RWPE2 (cell line): Measurements from ENCODE around the gene TLL2.

Experiments
- ATAC-seq: fragments of 200-7000 bp; cut with Tn5 transposase; 3 replicates; pipeline ENCODE4 v1.9.1; 2021; ENCODE audit warnings: low read depth
- DNase-seq: peaks from one replicate; pipeline ENCODE4 v3.0.0-alpha.2; 2020; ENCODE audit warnings: low spot score
- H3K27ac ChIP-seq: fragments of 450-650 bp; 2 replicates; pipeline ENCODE4 v1.5.1; 2017; ENCODE audit warnings: mild to moderate bottlenecking; ENCODE audit not compliant: poor library complexity, severe bottlenecking
- H3K27me3 ChIP-seq: fragments of 250-450 bp; sonication (Bioruptor Pico); 2 replicates; pipeline ENCODE4 v1.5.1; 2021; ENCODE audit warnings: mild to moderate bottlenecking, moderate library complexity; ENCODE audit not compliant: insufficient read depth, poor library complexity, severe bottlenecking
- H3K36me3 ChIP-seq: fragments of 250-450 bp; sonication (Bioruptor Pico); 2 replicates; pipeline ENCODE4 v1.5.1; 2020; ENCODE audit warnings: low read depth, mild to moderate bottlenecking, moderate library complexity
- H3K4me1 ChIP-seq: fragments of 250-450 bp; sonication (Bioruptor Pico); 2 replicates; pipeline ENCODE4 v1.5.1; 2021; ENCODE audit warnings: mild to moderate bottlenecking, moderate library complexity; ENCODE audit not compliant: insufficient read depth, poor library complexity, severe bottlenecking
- H3K4me3 ChIP-seq: fragments of 250-450 bp; sonication (Bioruptor Pico); 2 replicates; pipeline ENCODE4 v1.5.1; 2021; ENCODE audit warnings: mild to moderate bottlenecking, moderate library complexity; ENCODE audit not compliant: severe bottlenecking
- H3K9me3 ChIP-seq: fragments of 250-450 bp; sonication (Bioruptor Pico); 2 replicates; pipeline ENCODE4 v1.5.1; 2021; ENCODE audit warnings: mild to moderate bottlenecking, moderate library complexity; ENCODE audit not compliant: severe bottlenecking
- TF ChIP-seq, protein P1 (sequence below): fragments of 450-650 bp; IDR thresholded peaks from one replicate; pipeline ENCODE4 v1.5.1; 2017; ENCODE audit warnings: mild to moderate bottlenecking, moderate library complexity; ENCODE audit not compliant: poor library complexity, severe bottlenecking

Gene TLL2

DNA sequence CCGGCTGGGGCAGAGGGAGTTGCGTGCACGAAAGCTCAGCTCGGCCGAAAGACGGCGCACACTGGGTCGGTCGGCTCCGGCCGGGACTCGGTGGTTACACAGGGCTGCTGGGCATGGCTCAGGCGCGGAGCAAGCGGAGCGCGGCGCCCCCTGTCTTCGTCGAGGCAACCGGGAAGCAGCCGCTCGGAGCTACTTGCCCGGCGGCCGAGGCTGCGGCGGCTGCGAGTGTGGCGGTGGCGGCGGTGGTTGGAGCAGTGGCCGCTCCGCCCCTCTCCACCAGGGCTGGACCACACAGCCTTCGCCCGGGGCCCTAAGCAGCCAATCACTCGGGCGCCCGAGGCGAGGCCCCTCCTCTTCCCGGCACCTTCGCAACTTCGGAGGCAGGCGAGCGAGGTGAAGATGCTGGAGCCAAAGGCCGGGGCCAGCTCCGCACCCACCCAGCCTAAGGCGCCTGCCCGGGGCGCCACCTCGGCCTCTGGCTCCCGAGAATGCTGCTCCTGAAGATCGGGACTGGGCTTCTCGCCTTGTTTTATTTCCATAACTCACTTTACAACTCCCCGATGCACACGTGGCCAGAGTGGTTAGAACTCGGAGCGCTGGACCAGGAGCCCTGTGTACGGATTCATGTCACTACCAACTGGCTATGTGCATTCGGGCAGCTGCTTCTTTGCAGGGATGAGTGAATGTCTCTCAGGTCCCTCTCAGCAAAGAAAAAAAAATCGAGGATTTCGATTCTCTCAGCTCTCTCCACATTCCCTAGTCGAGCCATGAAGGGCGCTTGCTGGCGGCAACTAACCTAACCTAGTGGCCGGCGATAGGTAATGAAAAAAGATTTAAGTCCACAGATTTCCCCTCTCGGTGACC, at the start of gene TLL2:
Gene TLL2 (minus strand): TSS at position 229 of the 864 bp plus-strand sequence. CDS start 241 bp downstream, outside the sequence.
- Histone ChIP-seq H3K27ac (no peak within 1 kb of the TSS), H3K36me3 (no peaks in the 10 kb centered on the region), H3K27me3 (peaks cover 10% of the 10 kb centered on the region), H3K4me3 (peak within 1 kb of the TSS; percentile 25), H3K4me1 (peaks cover 7% of the 10 kb centered on the region), H3K9me3 (no peaks in the 10 kb centered on the region)
- ATAC-seq (peak; percentile 93), DNase-seq (peak; percentile 88)
- TF ChIP-seq, protein P1, sequence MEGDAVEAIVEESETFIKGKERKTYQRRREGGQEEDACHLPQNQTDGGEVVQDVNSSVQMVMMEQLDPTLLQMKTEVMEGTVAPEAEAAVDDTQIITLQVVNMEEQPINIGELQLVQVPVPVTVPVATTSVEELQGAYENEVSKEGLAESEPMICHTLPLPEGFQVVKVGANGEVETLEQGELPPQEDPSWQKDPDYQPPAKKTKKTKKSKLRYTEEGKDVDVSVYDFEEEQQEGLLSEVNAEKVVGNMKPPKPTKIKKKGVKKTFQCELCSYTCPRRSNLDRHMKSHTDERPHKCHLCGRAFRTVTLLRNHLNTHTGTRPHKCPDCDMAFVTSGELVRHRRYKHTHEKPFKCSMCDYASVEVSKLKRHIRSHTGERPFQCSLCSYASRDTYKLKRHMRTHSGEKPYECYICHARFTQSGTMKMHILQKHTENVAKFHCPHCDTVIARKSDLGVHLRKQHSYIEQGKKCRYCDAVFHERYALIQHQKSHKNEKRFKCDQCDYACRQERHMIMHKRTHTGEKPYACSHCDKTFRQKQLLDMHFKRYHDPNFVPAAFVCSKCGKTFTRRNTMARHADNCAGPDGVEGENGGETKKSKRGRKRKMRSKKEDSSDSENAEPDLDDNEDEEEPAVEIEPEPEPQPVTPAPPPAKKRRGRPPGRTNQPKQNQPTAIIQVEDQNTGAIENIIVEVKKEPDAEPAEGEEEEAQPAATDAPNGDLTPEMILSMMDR = peak; percentile 54

DNA sequence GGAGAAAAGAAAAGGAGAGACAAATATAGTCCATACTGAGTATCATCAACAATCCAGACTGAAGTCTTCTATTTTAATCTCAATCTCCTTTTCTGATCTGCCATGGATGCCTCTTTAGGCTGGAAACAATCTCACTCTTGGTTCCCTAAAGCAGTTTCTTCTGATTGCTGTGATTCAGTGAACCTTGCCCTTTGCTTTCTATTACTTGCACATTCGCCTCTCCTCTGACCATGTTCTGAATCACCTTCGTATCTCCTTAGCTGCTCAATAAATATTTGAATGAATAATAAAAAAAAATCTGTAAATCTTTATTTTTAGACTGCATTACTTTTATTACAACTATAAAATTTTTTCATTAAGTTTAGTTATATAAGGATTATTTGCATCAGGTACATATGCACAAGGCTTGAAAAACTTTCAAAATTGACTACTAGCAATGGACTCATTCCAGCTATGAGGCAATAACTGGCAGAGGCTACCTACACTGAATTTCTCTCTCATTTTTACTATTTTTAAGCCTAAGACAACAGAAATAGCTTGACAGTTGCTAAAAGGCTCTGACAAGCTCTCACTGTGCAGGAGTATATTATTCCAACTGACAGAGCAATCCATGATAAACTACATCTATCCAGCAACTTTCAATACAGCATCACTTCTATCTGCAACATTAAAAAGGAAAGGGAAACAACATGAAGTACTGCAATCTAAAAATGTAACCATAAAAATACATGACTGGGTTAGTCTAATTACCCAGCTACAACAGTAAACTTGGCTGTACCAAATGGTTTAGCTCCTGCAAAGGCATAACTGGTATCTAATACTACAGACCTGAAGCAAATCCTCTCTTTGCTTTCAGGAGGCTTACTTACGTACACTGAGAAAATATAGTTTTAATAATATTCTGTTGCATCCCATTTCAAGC, 47.5 kb upstream of the TLL2 start:
- ATAC-seq (no peak), DNase-seq (no peak)
- H3K27ac ChIP-seq = no peak overlapping the region
- peaks cover 6% of the 10 kb centered on the region for H3K4me1 ChIP-seq
- no peak overlapping the region for H3K4me3 ChIP-seq
- no peaks in the 10 kb centered on the region for H3K27me3 ChIP-seq
- TF ChIP-seq, protein P1 = no peak
- peaks cover 90% of the 10 kb centered on the region for H3K36me3 ChIP-seq
- no peaks in the 10 kb centered on the region for H3K9me3 ChIP-seq

- no peak for DNase-seq
- Histone ChIP-seq H3K27me3 (no peaks in the 10 kb centered on the region), H3K36me3 (peaks cover 90% of the 10 kb centered on the region), H3K4me3 (no peak overlapping the region), H3K9me3 (no peaks in the 10 kb centered on the region), H3K4me1 (no peaks in the 10 kb centered on the region), H3K27ac (no peak overlapping the region)
- no peak for ATAC-seq
- TF ChIP-seq, protein P1 = no peak
These were observed 46.8 kb upstream of the TLL2 start for GRCh38 chr10:96560489-96560888.

- DNase-seq (no peak), ATAC-seq (no peak)
- TF ChIP-seq, protein P1 = peak; percentile 57
- no peaks in the 10 kb centered on the region for H3K27me3 ChIP-seq
- H3K36me3 ChIP-seq = peaks cover 93% of the 10 kb centered on the region
- H3K9me3 ChIP-seq = no peaks in the 10 kb centered on the region
- H3K4me3 ChIP-seq = no peak overlapping the region
- H3K27ac ChIP-seq = no peak overlapping the region
- H3K4me1 ChIP-seq = no peaks in the 10 kb centered on the region
These were observed 42.3 kb upstream of the TLL2 start for GRCh38 chr10:96556003-96556402.
